Heart left ventricle (tissue), 13 donors: ENCODE data around the gene TJAP1.

Experiments
- POLR2A ChIP-seq, 2 donors: fragments of 450-650 bp; IDR thresholded peaks; one replicate each; pipeline ENCODE4 v1.6.1; 2017; ENCODE audit warnings: antibody characterized with exemption in 2 of 2, mild to moderate bottlenecking in 2 of 2, moderate library complexity in 2 of 2
- TF ChIP-seq, protein P1 (sequence below), 12 donors: fragments of 200-600 bp; sonication (generic) in 4 of 12; IDR thresholded peaks; one replicate each; pipeline versions ENCODE4 v1.5.0 to v1.8.0; 2018 to 2022; ENCODE audit warnings: antibody characterized with exemption in 12 of 12, mild to moderate bottlenecking in 5 of 12
- donor health status: ischemic (EF 13 %, LVEDD 7.1; RV severe dilation, severe dysfunction).
- donor health status: DM: no; HTN: yes; CAD: no.
- donor health status: DM: no; HTN: no; CAD: no.
- donor health status: ischemic (EF 25% LVEDD 6.9; RV normal size, moderate dysfunction).
- donor health status: ischemic (EF 25% LVEDD 5.7; RV mildly dilated, moderate dysfunction).
- donor health status: ischemic (EF 35%, LVEDD 5.7; RV mildly dilated, moderate dysfunction).
- donor health status: nonischemic (EF 11% LVEDD 7.7; RV severe dilation, severe dysfunction).
- donor health status: DM: yes; HTN: yes; CAD: no.
- donor health status: PGD.
- donor health status: ischemic (EF 29% LVEDD 5.4; RV normal size, mild dysfunction).
- donor health status: nonischemic (EF 23%, LVEDD 6.1; RV moderate dilation, normal function).

DNA sequence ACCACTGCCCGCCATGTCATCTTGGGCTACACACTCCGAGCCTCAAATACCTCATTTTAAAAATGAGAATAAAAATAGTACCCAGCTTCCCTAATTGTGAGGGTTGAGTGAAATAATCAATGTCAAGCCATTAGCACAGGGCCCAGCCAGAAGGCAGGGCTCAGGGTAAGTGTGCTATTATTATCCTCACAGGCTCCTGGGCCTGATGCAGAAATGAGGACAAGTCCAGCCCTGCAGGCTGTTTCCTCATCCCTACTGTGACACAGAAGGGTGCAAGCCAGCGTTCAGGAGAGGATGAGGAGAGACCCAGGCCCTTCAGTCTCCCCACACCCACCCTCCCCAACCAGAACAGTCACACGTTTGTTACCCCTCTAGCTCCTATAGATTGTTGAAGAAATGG lies 26.0 kb upstream of the TJAP1 start:
- TF ChIP-seq, protein P1, sequence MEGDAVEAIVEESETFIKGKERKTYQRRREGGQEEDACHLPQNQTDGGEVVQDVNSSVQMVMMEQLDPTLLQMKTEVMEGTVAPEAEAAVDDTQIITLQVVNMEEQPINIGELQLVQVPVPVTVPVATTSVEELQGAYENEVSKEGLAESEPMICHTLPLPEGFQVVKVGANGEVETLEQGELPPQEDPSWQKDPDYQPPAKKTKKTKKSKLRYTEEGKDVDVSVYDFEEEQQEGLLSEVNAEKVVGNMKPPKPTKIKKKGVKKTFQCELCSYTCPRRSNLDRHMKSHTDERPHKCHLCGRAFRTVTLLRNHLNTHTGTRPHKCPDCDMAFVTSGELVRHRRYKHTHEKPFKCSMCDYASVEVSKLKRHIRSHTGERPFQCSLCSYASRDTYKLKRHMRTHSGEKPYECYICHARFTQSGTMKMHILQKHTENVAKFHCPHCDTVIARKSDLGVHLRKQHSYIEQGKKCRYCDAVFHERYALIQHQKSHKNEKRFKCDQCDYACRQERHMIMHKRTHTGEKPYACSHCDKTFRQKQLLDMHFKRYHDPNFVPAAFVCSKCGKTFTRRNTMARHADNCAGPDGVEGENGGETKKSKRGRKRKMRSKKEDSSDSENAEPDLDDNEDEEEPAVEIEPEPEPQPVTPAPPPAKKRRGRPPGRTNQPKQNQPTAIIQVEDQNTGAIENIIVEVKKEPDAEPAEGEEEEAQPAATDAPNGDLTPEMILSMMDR (IDR thresholded peaks at IDR 0.05), result no peak
- no peak for TF ChIP-seq POLR2A (IDR thresholded peaks at IDR 0.05)
